Measurements from ENCODE around the gene MELTF. TPM values are rescaled to one million over a fixed set of nuclear protein-coding genes. Genes with fewer than 3 reads are reported as not detected.

The MELTF gene
- total and polyA plus RNA-seq, 9 of the 15 experiments (the other 6 are each of a cell fraction or from before 2014, with no cell fraction given): 0.35 to 10.5 (median 4.5) TPM

- TF ChIP-seq, protein P1, sequence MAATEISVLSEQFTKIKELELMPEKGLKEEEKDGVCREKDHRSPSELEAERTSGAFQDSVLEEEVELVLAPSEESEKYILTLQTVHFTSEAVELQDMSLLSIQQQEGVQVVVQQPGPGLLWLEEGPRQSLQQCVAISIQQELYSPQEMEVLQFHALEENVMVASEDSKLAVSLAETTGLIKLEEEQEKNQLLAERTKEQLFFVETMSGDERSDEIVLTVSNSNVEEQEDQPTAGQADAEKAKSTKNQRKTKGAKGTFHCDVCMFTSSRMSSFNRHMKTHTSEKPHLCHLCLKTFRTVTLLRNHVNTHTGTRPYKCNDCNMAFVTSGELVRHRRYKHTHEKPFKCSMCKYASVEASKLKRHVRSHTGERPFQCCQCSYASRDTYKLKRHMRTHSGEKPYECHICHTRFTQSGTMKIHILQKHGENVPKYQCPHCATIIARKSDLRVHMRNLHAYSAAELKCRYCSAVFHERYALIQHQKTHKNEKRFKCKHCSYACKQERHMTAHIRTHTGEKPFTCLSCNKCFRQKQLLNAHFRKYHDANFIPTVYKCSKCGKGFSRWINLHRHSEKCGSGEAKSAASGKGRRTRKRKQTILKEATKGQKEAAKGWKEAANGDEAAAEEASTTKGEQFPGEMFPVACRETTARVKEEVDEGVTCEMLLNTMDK (IDR thresholded peaks at IDR 0.05; ENCODE audit: borderline replicate concordance, insufficient read depth, low read depth, low read length, poor library complexity, severe bottlenecking): peak; percentile 6
- no peak for TF ChIP-seq USF2 (CRISPR knock-in tag; IDR thresholded peaks at IDR 0.05)
- TF ChIP-seq RFX7 (CRISPR knock-in tag; IDR thresholded peaks at IDR 0.05): no peak
- no peak for TF ChIP-seq ZNF79 (CRISPR knock-in tag; IDR thresholded peaks at IDR 0.05; ENCODE audit: low read depth)
- TF ChIP-seq ZFP91 (CRISPR knock-in tag; IDR thresholded peaks at IDR 0.05): no peak
- TF ChIP-seq ZNF644 (tag; IDR thresholded peaks at IDR 0.05; ENCODE audit: low read depth): peak; percentile 90
- TF ChIP-seq ZNF311 (CRISPR knock-in tag; IDR thresholded peaks at IDR 0.05): no peak
- TF ChIP-seq CHAMP1 (IDR thresholded peaks at IDR 0.05): peak; percentile 88; the same call in 1 of the 2 replicates
- TF ChIP-seq MEIS2 (IDR thresholded peaks at IDR 0.05; ENCODE audit: partially characterized antibody): peak; percentile 79
- TF ChIP-seq NFE2L1 (tag; IDR thresholded peaks at IDR 0.05; ENCODE audit: borderline replicate concordance, low read depth): no peak
- TF ChIP-seq GMEB1 (CRISPR knock-in tag; IDR thresholded peaks at IDR 0.05): peak; percentile 5; the same call in 1 of the 2 replicates
Observed at GRCh38 chr3:196988241-196989029, 41.2 kb downstream of the MELTF start (continued).

Data from K562 (cell line).